ENCODE results near the gene SSTR4.

- TF ChIP-seq, protein P1, sequence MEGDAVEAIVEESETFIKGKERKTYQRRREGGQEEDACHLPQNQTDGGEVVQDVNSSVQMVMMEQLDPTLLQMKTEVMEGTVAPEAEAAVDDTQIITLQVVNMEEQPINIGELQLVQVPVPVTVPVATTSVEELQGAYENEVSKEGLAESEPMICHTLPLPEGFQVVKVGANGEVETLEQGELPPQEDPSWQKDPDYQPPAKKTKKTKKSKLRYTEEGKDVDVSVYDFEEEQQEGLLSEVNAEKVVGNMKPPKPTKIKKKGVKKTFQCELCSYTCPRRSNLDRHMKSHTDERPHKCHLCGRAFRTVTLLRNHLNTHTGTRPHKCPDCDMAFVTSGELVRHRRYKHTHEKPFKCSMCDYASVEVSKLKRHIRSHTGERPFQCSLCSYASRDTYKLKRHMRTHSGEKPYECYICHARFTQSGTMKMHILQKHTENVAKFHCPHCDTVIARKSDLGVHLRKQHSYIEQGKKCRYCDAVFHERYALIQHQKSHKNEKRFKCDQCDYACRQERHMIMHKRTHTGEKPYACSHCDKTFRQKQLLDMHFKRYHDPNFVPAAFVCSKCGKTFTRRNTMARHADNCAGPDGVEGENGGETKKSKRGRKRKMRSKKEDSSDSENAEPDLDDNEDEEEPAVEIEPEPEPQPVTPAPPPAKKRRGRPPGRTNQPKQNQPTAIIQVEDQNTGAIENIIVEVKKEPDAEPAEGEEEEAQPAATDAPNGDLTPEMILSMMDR (IDR thresholded peaks at IDR 0.05) = no peak
- no peak for TF ChIP-seq POLR2A (IDR thresholded peaks at IDR 0.05)
Measured at GRCh38 chr20:23077277-23077676, 42.2 kb downstream of the SSTR4 start.

Measured in ovary (tissue), 3 donors.